ENCODE results near the gene TMBIM1. TPM values are rescaled to one million over a fixed set of nuclear protein-coding genes. Genes with fewer than 3 reads are reported as not detected.

The TMBIM1 gene
- total RNA-seq, 1 experiment from 2014 or later = 91.0 TPM

DNA sequence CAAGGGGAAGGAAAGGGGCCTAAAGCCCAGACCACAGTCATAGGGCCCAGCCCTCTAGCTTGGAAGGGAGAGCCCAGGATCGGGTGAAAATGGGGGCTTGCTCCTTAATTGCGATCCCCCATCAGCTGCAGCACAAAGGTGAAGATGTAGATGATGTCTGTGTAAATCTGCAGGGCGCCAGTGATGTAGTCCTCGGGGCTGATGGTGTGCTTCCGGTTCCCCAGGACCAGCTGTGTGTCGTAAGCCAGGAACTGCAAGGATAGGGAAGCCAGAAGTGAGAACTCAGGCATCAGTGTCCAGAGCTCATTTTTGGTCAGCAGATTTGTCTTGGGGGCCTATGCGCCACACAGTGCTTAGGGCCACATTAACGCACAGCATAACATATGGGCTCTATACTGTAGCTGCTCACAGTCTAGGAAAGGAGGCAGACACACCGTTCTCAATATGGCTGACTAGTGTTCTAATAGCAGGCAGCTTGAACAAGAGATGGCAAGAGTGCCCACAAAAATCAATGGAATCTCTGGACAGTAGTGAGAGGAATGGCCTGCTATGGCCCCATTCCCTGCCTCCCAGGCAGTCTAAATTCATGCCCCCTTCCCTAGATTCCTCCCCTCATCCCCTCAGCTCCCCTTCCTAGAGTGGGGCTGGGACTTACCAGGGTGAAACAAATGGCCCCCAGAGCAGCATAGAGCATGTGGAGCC, 16.8 kb downstream of the TMBIM1 start:
- H3K9me3 ChIP-seq (ENCODE audit: control insufficient read depth in 1 of 2, insufficient read depth in 1 of 2, low read depth in 1 of 2, low read length in 2 of 2) = no peaks in the 10 kb centered on the region
- peaks cover 12% of the 10 kb centered on the region; the same call in 1 of the 2 replicates for H3K79me2 ChIP-seq (ENCODE audit: insufficient read depth, low read length)
- no peak for DNase-seq (ENCODE audit: low read depth, low spot score)
- no peak overlapping the region for H2AFZ ChIP-seq (ENCODE audit: low read depth, low read length, poor library complexity, severe bottlenecking)
- no peak for ATAC-seq
- no peak overlapping the region for H3K27ac ChIP-seq (ENCODE audit: low read depth, low read length)
- H3K4me3 ChIP-seq (replicated peaks in 1 of 2; ENCODE audit: low read depth in 1 of 2, low read length in 2 of 2) = no peak overlapping the region
- CTCF ChIA-PET = interaction anchor here (0.7 kb wide), 1 partner anchor 12 kb away, joined by 4 read pairs; no protein-coding TSS in a partner anchor
- TF ChIP-seq ZNF274 (IDR thresholded peaks at IDR 0.05; ENCODE audit: low read depth, low read length) (no peak), SIN3A (IDR thresholded peaks at IDR 0.05; ENCODE audit: low read depth) (no peak), POLR2A (IDR thresholded peaks at IDR 0.05; ENCODE audit: borderline replicate concordance, extremely low read depth, insufficient read depth, insufficient read length) (no peak), RAD21 (IDR thresholded peaks at IDR 0.05; ENCODE audit: low read depth) (no peak), FOSL1 (IDR thresholded peaks at IDR 0.05; ENCODE audit: low read depth) (no peak), JUND (IDR thresholded peaks at IDR 0.05) (no peak), CEBPB (IDR thresholded peaks at IDR 0.05; ENCODE audit: low read depth) (no peak), ZFX (IDR thresholded peaks at IDR 0.05) (no peak)
- TF ChIP-seq, protein P1, sequence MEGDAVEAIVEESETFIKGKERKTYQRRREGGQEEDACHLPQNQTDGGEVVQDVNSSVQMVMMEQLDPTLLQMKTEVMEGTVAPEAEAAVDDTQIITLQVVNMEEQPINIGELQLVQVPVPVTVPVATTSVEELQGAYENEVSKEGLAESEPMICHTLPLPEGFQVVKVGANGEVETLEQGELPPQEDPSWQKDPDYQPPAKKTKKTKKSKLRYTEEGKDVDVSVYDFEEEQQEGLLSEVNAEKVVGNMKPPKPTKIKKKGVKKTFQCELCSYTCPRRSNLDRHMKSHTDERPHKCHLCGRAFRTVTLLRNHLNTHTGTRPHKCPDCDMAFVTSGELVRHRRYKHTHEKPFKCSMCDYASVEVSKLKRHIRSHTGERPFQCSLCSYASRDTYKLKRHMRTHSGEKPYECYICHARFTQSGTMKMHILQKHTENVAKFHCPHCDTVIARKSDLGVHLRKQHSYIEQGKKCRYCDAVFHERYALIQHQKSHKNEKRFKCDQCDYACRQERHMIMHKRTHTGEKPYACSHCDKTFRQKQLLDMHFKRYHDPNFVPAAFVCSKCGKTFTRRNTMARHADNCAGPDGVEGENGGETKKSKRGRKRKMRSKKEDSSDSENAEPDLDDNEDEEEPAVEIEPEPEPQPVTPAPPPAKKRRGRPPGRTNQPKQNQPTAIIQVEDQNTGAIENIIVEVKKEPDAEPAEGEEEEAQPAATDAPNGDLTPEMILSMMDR (IDR thresholded peaks at IDR 0.05 in 2 of 3, conservative IDR thresholded peaks at IDR 0.05 in 1 of 3; ENCODE audit: borderline replicate concordance in 1 of 3, insufficient read depth in 1 of 3, low read depth in 2 of 3, low read length in 2 of 3) = no peak
- TF ChIP-seq, protein P2, sequence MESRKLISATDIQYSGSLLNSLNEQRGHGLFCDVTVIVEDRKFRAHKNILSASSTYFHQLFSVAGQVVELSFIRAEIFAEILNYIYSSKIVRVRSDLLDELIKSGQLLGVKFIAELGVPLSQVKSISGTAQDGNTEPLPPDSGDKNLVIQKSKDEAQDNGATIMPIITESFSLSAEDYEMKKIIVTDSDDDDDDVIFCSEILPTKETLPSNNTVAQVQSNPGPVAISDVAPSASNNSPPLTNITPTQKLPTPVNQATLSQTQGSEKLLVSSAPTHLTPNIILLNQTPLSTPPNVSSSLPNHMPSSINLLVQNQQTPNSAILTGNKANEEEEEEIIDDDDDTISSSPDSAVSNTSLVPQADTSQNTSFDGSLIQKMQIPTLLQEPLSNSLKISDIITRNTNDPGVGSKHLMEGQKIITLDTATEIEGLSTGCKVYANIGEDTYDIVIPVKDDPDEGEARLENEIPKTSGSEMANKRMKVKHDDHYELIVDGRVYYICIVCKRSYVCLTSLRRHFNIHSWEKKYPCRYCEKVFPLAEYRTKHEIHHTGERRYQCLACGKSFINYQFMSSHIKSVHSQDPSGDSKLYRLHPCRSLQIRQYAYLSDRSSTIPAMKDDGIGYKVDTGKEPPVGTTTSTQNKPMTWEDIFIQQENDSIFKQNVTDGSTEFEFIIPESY (IDR thresholded peaks at IDR 0.05; ENCODE audit: extremely low read depth, insufficient replicate concordance, low read length) = no peak
- intact Hi-C loops (cut with micrococcal nuclease) = no loop called here
- H3K9me2 ChIP-seq (ENCODE audit: insufficient read depth) = no peaks in the 10 kb centered on the region
- H3K27me3 ChIP-seq (ENCODE audit: insufficient read depth, low read length) = no peaks in the 10 kb centered on the region
- H4K20me1 ChIP-seq (ENCODE audit: insufficient read depth) = no peaks in the 10 kb centered on the region
- no TSS peak for BruUV-seq (replicated peaks)
- POLR2A ChIA-PET = interaction anchor here (3.0 kb wide), 1 partner anchor 12 kb away, joined by 10 read pairs; no protein-coding TSS in a partner anchor
- H3K36me3 ChIP-seq (ENCODE audit: control insufficient read depth in 1 of 2, insufficient read depth in 2 of 2, low read length in 2 of 2) = peaks cover 36 to 51% of the 10 kb centered on the region in 2 experiments; a peak in 3 of 4 replicates
- no peak overlapping the region for H3K4me2 ChIP-seq (ENCODE audit: low read length)
- RAD21 ChIA-PET (ENCODE audit: low non-redundant PET in 1 of 2, low total read pairs in 2 of 2, uncharacterized antibody in 2 of 2, unreplicated experiment in 2 of 2) = no interaction called here
- H3K4me1 ChIP-seq (ENCODE audit: control insufficient read depth in 1 of 2, insufficient read depth in 2 of 2, low read length in 2 of 2) = peaks cover 13 to 22% of the 10 kb centered on the region in 2 experiments
- H3K9ac ChIP-seq (ENCODE audit: low read length) = no peak overlapping the region
